IPS-18c (cell line): Measurements from ENCODE around the gene TTC39C.

ENCODE experiments used
- H3K4me3 ChIP-seq: 2 replicates; pipeline ENCODE4 v1.7.0; 2013; ENCODE audit warnings: low read depth, mild to moderate bottlenecking, low read length, moderate library complexity; ENCODE audit not compliant: insufficient read depth
- H3K9me3 ChIP-seq: one replicate; pipeline ENCODE4 v1.6.1; 2013; ENCODE audit warnings: mild to moderate bottlenecking, low read length, moderate library complexity; ENCODE audit not compliant: control insufficient read depth, insufficient read depth

Gene TTC39C

DNA sequence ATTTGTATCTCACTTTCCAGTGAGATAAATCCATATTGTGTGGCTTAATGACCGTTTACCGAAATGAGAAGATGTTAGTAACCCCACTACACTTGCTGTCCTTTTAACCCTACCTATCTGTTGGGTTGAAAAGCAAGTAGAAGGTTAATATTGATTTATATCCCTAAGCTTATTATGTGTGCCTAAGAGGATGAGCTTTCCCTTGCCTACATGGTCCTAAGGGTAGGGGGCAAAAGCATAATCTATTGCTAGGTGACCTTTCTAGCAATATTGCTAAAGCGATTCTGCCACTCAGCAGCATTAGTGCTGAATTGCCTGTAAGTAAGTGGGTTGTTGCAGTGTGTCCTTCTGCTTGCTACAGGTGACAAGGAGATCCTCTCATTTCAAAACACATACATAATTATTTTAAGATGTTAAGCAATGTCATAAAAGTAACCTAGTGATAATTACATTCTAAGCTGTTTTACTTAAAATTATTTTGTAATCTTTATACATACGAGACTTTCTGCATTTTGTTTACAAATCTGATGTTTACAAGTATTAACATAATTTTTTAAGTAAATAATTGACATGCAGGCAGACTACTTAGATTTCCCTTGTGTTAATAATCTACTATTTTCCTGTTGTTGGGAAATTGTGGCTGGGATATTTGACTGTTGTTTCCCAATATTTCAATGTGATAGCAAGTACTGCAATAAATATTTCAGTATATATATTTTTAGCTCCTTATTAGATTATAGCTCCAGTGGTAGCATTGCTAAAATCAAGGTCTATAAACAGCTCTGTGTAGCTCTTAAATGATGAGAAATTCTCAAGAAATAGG, 75.2 kb downstream of the TTC39C start:
- Histone ChIP-seq H3K9me3 (no peaks in the 10 kb centered on the region), H3K4me3 (no peak overlapping the region)

DNA sequence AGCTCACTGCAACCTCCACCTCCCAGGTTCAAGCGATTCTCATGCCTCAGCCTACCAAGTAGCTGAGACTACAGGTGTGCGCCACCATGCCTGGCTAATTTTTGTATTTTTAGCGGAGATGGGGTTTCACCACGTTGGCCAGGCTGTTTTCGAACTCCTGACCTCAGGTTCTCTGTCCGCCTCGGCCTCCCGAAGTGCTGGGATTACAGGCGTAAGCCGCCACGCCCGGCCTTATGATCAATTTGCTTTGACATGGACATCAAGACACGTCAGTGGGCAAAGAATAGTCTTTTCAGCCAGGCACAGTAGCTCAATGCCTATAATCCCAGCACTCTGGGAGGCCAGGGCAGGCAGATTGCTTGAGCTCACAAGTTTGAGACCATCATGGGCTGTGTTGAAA, 76.3 kb downstream of the TTC39C start:
- Histone ChIP-seq H3K9me3 (no peaks in the 10 kb centered on the region), H3K4me3 (no peak overlapping the region)

DNA sequence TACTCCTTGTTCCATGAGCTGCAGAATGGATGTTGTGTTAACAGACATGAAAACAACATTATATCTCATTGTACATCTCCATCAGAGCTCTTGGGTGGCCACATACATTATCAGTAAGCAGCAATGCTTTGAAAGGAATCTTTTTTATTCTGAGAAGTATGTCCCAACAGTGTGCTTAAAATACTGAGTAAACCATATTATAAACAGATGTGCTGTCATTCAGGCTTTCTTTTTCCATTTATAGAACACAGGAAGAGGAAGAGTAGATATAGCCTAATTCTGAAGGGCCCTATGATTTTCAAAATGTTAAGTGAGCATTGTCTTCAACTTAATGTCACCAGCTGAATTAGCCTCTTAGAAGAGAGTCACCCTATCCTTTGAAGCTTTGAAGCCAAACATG, 80.0 kb downstream of the TTC39C start:
- no peaks in the 10 kb centered on the region for H3K9me3 ChIP-seq
- H3K4me3 ChIP-seq = no peak overlapping the region

DNA sequence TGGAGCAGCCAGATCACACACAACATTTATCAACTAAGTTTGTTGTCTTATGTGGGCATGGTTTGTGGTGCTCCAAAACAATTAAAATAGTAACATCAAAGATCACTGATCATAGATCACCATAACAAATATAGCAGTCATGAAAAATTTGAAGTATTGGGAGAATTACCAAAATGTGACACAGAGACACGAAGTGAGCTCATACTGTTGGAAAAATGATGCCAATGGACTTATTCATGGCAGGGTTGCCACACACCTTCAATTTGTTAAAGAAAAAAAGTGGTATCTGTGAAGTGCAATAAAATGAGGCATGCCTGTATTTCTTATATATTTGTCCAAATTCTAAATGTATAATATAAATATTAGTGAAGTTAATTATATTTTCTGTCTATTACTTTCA, 81.4 kb downstream of the TTC39C start:
- no peak overlapping the region for H3K4me3 ChIP-seq
- no peaks in the 10 kb centered on the region for H3K9me3 ChIP-seq

DNA sequence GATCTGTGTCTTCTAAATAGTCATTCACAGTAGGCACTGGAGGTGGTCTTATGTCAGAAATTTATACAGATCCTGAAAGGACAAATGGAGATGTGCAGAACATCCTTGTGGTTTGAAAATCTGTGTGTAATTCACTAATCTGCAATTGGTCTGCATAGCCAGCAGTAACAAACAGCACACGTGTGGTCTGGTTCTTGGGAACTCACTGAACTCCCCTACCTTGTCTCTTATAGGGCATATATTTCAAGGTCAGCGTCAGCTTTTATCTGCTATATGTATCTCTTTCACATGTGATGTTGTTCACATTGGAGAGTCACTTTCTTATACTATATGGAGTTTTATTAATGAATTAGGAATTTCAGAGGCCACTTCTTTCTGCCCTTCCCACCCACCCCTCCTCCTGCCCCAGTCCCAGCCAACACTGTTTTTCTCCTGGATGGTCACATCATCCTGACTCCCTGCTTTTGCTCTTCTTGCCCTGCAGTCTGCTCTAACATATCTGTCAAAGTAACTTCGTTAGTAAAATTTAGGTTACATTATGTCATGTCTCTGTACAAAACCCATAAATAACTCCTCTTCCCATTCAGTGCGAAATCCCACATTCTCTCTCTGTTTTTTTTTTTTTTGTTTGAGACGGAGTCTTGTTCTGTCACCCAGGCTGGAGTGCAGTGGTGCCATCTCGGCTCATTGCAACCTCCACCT, 88.9 kb downstream of the TTC39C start:
- Histone ChIP-seq H3K9me3 (no peaks in the 10 kb centered on the region), H3K4me3 (no peak overlapping the region)

DNA sequence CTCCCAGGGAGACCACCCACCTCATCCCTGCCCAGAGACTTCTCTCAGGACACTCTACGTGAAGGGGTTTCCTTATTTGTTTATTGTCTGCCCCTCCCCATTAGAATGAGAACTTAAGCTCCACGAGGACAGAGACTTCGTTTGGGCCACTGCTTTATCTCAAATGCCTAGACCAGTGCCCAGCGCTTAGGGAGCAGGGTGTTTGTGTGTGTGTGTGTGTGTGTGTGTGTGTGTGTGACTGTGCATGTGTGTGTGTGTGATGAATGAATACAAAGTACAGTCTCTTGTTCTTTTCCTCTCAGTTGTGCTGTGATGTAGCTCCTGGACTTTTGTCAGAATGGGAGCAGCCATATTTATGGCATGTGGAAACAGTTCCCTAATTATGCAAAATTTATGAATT, 89.9 kb downstream of the TTC39C start:
- Histone ChIP-seq H3K4me3 (no peak overlapping the region), H3K9me3 (no peaks in the 10 kb centered on the region)

DNA sequence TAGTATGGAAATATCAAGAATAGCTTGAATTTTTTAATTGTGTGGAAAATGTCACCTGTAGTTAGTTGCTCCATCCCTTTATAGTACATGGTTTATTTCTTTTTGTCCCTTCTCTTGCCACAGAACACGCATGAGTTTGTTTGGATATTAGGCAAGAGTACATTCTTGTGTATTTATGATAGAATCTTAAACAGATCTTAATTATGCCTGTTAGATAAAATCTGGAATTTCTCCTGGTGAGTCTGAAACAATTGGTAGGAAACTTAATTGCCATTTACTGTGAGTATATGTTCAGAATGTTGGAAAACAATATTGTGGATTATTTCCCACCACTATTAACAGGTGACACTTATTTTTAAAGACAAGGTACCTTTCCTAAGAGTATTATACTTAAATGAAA, 94.1 kb downstream of the TTC39C start:
- no peaks in the 10 kb centered on the region for H3K9me3 ChIP-seq

DNA sequence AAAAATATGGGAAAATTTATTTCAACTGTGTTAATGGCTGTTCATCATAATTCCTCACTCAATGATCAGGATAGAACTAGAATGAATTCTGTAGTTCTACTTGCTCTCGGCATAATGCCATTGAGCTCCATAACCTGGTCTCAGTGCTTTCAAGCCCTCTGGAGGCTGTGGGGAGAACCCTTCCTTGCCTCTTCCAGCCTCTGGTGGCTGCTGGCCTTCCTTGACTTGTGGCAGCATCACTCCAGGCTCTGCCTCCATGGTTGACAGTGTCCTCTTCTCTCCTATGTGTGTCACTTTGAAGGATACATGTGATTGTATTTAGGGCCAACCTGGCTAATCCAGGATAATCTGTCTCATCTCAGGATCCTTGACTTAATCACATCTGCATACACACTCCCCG, 97.4 kb downstream of the TTC39C start:
- H3K9me3 ChIP-seq = no peaks in the 10 kb centered on the region
- H3K4me3 ChIP-seq = no peak overlapping the region

More for the DNA sequence above, 94.1 kb downstream of the TTC39C start:
- no peak overlapping the region for H3K4me3 ChIP-seq

DNA sequence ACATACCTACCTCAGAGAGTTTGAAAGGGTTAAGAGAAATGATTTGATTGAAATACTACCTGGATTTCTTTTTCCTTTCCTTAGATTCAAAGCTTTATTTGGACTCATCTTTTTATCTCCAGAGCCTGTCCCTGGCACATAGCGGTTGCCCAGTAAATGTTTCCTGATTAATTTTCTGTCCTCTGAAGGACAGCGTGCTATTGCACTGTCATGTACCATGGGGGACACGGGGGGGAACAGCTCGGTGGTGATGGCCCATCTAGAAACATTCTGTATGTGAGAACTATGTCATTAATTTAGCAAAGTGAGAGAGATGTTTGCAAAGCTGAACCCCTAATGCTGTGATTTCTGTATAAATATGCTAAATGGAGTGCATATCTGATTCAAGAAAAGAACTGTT, 97.9 kb downstream of the TTC39C start:
- Histone ChIP-seq H3K9me3 (no peaks in the 10 kb centered on the region), H3K4me3 (no peak overlapping the region)

DNA sequence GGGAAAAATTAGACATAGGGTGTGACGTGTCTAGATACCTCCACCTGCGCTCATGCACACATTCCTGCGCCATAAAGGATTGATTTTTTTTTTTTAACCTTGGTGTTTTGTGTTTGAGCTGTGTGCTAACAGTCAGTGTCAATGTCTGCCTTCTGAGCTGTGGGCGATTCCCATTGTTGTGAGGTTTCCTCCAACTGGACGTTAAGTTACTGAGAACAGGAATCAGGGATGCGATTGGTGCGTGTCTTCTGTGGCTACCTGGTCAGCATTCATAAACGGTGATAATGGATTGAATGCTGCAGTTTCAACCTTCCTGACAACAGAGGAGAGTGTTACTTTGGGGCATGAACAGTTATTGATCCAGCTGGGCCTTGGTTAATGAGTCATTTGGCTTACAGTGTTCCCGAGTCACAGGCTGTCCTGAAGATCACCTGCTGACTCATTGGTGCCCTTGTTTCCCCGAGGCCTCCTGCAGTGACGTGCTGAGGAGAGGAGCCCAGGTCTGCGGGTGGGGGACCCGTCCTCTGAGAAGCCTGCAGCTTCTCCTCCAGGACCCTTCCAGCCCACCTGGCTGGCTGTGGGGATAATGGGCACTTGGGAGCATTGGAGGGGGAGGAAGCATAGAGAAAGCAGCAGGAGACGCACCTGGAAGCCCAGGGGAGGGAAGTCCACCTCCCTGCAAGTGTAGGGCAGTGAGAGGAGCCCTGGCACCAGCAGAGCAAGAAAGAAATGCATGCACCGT, 98.5 kb downstream of the TTC39C start:
- H3K4me3 ChIP-seq = no peak overlapping the region

DNA sequence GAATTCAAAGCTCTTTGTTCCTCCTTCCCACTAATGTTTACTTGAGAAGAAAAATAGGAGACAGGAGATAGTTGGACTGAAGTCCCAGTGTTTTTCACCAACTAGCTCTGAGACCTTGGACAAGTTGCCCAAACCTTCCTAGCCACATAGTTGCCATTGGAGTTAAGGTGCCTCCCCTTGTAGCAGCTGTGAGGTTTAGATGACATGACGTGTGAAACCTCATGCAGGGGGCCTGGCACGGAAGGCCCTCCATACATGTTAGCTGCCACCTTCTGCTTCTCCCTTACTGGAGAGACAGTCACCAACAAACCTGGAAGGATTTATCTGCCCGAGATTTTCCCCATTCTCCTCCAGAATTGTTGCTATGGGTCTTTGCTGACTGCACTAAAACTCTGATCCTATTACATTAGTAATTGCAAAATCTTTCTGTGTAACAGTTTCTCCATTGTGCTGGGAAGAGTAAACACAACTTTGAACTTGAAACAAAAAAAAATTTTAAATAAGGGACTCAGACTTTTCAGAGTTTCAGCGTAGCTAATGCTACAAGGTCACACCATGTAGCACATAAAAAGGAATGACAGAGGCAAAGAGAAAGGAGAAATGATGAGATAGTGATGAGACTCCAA, 100.5 kb downstream of the TTC39C start:
- Histone ChIP-seq H3K4me3 (no peak overlapping the region), H3K9me3 (no peaks in the 10 kb centered on the region)

More for the DNA sequence above, 98.5 kb downstream of the TTC39C start:
- no peaks in the 10 kb centered on the region for H3K9me3 ChIP-seq

DNA sequence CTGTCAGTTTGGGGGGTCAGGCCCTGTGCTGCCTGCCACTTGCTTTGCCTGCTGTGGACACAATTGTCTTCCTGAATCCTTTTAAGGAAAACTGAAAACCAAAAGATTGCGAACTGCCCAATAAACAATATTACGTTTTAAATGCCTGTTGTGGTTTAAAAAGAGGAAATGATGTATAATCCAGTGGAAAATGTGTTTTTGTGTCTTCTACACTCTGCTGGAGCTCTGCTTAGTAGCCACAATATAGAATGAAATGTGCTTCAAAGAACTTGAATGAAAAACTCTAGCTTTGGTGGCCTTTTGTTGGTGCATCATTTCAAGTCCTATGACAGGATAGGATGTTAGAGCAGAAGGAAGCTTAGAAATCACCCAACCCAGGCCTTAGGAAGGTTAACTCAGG, 101.1 kb downstream of the TTC39C start:
- Histone ChIP-seq H3K4me3 (no peak overlapping the region), H3K9me3 (no peaks in the 10 kb centered on the region)

DNA sequence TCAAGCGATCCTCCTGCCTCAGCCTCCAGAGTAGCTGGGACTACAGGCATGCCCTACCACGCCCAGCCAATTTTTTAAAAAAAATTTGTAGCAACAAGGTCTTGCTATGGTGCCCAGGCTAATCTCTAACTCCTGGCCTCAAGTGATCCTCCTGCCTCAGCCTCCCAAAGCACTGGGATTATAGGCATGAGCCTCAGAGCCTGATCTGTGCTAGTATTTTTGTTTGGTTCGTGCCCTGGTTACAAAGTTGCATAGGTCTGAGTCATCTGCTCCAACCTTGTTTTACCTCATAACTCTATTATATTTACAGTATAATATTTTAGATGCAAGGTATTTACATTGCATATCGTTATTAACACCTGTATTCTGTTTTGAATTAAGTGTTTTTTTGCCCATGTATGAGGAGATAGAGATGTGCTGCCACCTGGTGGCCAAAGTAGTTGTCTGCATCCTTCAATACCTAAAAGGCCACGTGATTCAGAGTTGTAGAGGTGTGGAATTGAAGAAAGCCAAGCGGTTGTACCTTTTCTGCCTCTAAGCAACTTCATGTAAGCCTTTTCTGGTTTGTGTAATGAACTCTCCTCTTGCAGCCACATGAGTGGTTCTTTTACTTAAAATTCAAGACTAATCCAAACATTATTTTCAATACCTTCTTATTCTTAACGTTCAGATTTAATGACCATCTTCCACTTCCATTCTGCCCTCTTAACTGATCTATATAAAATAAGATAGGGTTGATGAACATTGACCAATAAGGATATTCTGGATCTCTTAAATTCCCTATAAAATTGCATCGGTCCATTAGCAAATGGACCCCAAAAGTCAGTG, 104.4 kb downstream of the TTC39C start:
- no peaks in the 10 kb centered on the region for H3K9me3 ChIP-seq

DNA sequence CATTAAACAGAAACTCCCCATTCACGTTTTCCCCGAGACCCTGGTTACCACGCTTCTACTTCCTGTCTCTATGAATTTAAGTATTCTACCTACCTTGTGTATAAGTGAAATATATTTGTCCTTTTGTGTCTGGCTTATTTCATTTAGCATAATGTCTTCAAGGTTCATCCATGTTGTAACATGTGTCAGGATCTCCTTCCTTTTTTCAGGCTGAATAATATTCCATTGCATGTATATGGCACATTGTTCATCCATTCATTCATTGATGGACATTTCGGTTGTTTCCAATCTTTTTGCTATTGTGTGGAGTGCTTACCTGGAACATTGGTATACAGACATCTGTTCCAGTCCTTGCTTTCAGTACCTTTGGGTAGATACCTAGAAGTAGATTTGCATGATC, 106.1 kb downstream of the TTC39C start:
- H3K4me3 ChIP-seq = no peak overlapping the region
- H3K9me3 ChIP-seq = no peaks in the 10 kb centered on the region

More for the DNA sequence above, 104.4 kb downstream of the TTC39C start:
- H3K4me3 ChIP-seq = no peak overlapping the region

DNA sequence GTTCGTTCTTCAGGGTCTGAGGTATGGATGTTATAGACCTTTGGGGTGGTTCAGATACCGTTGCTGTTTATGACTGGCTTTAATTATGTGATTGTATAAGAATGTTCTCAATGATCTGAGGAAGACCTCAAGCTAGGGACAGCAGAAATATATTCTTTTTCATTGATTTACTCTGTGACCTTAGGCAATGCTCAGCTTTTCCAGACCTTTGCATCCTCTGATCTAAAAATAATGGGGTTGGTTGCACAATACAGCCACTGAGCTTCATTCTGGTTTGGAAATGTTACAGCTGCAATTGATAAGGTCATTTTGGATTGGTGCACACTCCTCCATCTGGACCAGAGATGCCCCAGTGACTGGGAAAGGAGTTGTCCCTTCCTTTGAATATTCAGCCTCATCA, 107.1 kb downstream of the TTC39C start:
- H3K4me3 ChIP-seq = no peak overlapping the region
- no peaks in the 10 kb centered on the region for H3K9me3 ChIP-seq

DNA sequence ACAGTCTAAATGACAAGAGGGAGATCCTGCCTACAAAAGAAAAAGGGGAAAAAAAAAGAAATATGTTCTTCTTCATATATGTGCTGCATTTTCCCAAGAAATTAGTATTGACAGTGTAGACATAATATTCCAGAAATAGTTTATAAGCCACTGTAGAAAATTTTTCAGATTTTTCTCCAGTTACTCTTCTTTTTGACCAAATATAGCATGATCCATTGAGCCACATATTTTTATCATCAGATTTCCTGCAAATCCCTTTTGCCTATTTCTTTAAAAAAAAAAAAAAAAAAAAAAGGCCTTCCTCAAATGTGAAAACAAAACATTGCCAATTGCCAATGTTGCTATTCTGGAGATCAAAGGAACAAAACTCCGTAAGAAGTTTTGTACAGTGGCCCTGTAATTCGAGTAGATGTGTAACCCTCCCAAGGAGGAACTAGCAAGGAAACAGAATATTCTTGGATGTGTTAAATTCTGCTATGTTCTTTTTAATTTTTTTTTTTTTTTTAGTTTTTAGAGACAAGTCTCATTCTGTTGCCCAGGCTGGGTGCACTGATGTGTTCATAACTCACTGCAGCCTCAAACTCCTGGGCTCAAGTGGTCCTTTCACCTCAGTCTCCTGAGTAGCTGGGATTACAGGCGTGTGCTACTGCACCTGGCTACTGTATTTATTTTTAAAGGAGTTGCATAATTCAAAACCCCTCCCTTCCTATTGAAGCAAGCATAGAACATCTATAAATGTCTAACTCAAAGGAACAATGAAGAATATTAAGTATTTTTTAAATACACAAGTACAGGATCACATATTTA, 111.8 kb downstream of the TTC39C start:
- no peak overlapping the region for H3K4me3 ChIP-seq
- no peaks in the 10 kb centered on the region for H3K9me3 ChIP-seq
